NCI-H1694 (cell line): ENCODE results near the gene FANCC.

Experiments used
- DNase-seq: peaks from one replicate; lab custom pipeline; 2025; lab: John Stamatoyannopoulos, UW

The FANCC gene

GRCh38 chr9:95065224-95065623, 252.3 kb downstream of the FANCC start:
- DNase-seq = no peak

GRCh38 chr9:95063300-95063699, 254.2 kb downstream of the FANCC start:
- no peak for DNase-seq

DNA sequence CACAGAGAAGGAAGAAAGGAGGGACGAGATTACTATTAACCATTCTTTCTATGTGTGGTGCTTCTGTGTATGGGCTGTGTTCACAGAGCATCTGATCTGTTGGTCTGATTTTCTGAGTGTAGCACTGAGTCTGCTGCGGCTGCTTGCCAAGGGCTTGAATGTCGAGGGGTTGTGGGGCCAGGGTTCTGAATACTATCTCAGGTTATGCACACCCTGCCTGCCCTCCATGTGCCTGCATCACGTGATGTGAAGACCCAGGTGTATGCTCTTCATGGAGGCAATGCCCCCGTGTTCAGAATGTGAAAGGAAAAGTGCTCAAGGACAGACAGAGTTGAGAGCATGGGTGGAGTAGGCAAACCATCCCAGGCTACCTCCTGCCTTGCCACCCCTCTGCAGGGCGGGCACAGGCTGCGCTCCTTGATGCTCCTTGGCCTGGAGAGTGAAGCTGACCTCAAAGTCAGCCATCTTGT, 254.9 kb downstream of the FANCC start:
- DNase-seq = no peak

- no peak for DNase-seq
Measured at GRCh38 chr9:95061916-95062595, 255.5 kb downstream of the FANCC start.

GRCh38 chr9:95060916-95061315, 256.6 kb downstream of the FANCC start:
- DNase-seq = no peak

GRCh38 chr9:95060234-95060633, 257.3 kb downstream of the FANCC start:
- DNase-seq = no peak

- DNase-seq = no peak
Measured at GRCh38 chr9:95058795-95059386, 258.6 kb downstream of the FANCC start.

GRCh38 chr9:95058121-95058785, 259.3 kb downstream of the FANCC start:
- DNase-seq = no peak

DNA sequence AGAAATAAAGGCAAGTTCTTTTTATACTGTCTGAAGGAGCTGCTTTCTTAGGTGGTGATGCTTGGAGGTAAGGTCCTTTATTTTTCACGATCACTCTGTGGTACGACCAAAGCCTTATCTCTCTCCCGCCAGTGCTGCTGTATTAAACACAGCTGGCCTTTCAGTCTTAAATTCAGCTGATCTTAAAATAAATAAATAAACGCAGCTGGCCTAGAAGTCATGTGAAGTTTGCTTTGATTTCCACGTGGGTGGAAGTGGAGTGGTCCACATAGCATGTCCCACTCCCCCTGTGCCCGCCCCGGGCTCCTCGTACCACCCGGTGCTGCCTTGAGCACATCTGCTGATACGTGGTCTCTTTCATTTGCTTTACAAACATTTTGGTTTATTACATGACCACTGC, 260.4 kb downstream of the FANCC start:
- no peak for DNase-seq

- no peak for DNase-seq
Measured at GRCh38 chr9:95055851-95056551, 261.5 kb downstream of the FANCC start.

DNA sequence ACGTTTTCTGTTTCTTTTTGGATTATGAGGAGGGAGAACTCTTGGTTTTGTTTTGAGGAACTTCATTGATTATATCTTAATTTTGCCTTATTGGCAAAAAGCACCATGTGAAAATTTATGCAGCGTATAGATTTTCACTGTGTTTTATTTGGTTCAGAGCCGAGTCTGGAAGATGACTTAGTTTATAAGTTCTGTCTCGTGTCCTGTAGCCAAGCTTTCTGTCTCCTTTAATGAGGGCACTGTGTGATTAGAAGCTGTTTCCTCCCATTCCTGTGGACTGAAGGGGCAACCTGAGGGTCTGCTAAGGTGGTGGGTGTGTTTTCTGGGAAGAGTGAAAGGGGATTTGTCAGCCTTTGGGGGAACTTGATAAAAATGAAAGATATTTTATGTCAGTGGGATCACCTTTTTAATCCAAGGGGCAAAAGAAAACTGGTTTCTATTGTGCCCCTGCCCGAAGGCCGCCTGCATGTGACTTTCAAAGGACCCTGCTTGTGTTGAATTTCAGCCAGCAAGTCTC, 262.1 kb downstream of the FANCC start:
- no peak for DNase-seq

DNA sequence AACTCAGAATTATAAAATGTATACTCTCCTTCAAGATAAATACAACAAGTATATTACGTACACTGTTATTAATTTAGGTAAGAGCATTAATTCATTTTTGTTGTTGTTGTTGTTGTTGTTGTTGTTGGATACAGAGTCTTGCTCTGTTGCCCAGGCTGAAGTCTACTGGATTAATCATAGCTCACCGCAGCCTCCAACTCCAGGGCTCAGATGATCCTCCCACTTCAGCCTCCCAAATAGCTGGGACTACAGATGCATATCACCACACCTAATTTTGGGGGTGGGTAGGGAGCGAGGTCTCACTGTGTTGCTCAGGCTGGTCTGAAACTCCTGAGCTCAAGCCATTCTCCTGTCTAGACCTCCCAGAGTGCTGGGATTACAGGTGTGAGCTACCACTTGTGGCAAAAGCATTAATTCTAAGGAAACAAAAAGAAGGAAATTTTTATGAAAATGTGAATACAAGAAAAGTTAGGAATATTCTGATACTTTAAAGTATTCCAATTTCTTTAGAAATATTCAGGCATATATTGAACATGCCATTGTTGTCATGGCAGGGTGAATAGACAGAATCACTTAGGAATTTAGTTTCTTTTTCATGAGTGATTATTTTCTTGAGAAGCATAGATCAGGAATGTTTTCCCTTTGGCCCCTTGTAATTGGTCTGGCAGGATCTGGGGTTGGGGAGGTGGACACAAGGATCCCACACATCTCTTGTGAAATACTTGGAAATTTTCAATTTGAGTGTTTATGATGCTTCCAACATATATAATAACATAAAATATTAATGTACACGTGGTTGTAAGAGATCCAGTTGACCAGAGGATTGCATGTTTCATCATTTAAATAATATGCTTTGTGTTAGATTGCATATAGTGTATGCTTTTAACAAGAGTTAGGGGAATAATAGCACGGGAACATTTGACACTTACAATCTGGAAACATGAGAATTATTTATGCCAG, 263.6 kb downstream of the FANCC start:
- DNase-seq = no peak

DNA sequence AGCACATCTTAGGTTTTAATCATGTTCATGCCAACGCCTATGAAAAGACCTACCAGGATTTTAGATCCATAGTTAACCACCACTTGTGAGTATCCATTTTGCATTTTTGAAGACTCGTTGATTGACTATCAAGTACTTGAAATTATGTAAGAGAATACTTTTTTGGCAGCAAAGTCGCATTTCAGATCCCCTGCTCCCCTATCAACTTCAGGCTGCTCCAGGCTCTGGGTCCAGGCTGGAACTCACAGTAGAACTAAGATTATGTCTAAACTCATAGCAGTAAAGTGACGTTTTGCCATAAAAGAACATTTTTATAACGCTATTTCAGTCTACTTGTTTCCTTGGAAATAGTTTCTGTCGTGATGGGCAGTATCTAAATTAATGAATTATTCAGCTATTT, 267.7 kb downstream of the FANCC start:
- no peak for DNase-seq
